Panc1 (cell line): ENCODE data around the gene GABRE. TPM values are rescaled to one million over a fixed set of nuclear protein-coding genes. Genes with fewer than 3 reads are reported as not detected.

ENCODE experiments used
- ATAC-seq: fragments of 200-7000 bp; cut with Tn5 transposase; 2 replicates; pipeline ENCODE4 v1.9.1; 2020; ENCODE audit warnings: mild to moderate bottlenecking, moderate library complexity
- BruUV-seq: library from RNA; stranded (reverse); fragments of 400-500 nt; replicated peaks from 2 replicates; lab custom pipeline; 2021; lab: Mats Ljungman, UMichigan
- CTCF ChIA-PET: fragments of 300-600 bp; sonication (Branson Sonifier 250); formaldehyde crosslinking; loops from one replicate; lab custom pipeline; 2022; ENCODE audit warnings: antibody characterized with exemption; lab: Charles Lee
- POLR2A ChIA-PET: fragments of 300-600 bp; sonication (Branson Sonifier 250); formaldehyde crosslinking; loops from one replicate; lab custom pipeline; 2022; ENCODE audit warnings: antibody characterized with exemption; lab: Charles Lee
- DNase-seq: peaks from one replicate; pipeline ENCODE4 v3.0.0-alpha.2; 2010; ENCODE audit warnings: low read depth, low spot score
- H3K27ac ChIP-seq: 2 replicates; pipeline ENCODE4 v1.5.1; 2011; ENCODE audit warnings: mild to moderate bottlenecking, low read length, inconsistent platforms
- H3K27me3 ChIP-seq: fragments of 200-500 bp; sonication (Bioruptor generic); 2 replicates; pipeline ENCODE4 v1.6.0; 2014; ENCODE audit warnings: low read length, inconsistent platforms; ENCODE audit not compliant: control insufficient read depth, insufficient read depth
- H3K36me3 ChIP-seq: fragments of 200-500 bp; sonication (Bioruptor generic); 2 replicates; pipeline ENCODE4 v1.5.1; 2014; ENCODE audit warnings: inconsistent platforms, mild to moderate bottlenecking, low read length, moderate library complexity; ENCODE audit not compliant: control insufficient read depth, insufficient read depth
- H3K4me1 ChIP-seq: 2 replicates; pipeline ENCODE4 v1.5.1; 2011; ENCODE audit warnings: inconsistent platforms, mild to moderate bottlenecking, low read length, moderate library complexity; ENCODE audit not compliant: control insufficient read depth, insufficient read depth
- H3K4me3 ChIP-seq, 2 experiments: 2 replicates each; pipeline ENCODE4 v1.5.1; 2011 to 2012; ENCODE audit warnings: low read depth in 2 of 2, low read length in 2 of 2, mild to moderate bottlenecking in 2 of 2, inconsistent platforms in 1 of 2, moderate library complexity in 1 of 2
- H3K9me3 ChIP-seq: fragments of 200-500 bp; sonication (Bioruptor generic); 2 replicates; pipeline ENCODE4 v1.5.1; 2014; ENCODE audit warnings: low read depth, mild to moderate bottlenecking, inconsistent platforms, low read length, moderate library complexity; ENCODE audit not compliant: control insufficient read depth, insufficient read depth
- POLR2AphosphoS5 ChIP-seq: IDR thresholded peaks from 2 replicates; pipeline ENCODE4 v1.6.1; 2012; ENCODE audit warnings: mild to moderate bottlenecking, low read depth, low read length, moderate library complexity
- SIN3A ChIP-seq: IDR thresholded peaks from 2 replicates; pipeline ENCODE4 v1.6.1; 2012; ENCODE audit warnings: low read depth, mild to moderate bottlenecking, low read length, moderate library complexity, borderline replicate concordance; ENCODE audit not compliant: insufficient read depth
- TCF7L2 ChIP-seq: IDR thresholded peaks from 2 replicates; pipeline ENCODE4 v1.6.1; 2011; ENCODE audit warnings: mild to moderate bottlenecking, low read depth, low read length, inconsistent platforms
- in situ Hi-C: cut with HindIII; loops from 2 replicates; pipeline ENCODE4 v1.10.0; 2016; ENCODE audit warnings: low sequenced_read_pairs, low pct_unique_long_range_greater_than_20kb
- intact Hi-C: fragments of 100-400 bp; cut with micrococcal nuclease; formaldehyde crosslinking; loops from one replicate; pipeline ENCODE4 v1.10.0; 2022; ENCODE audit not compliant: unreplicated experiment
- total RNA-seq: library from RNA; stranded (reverse); gene quantifications from one replicate; pipeline ENCODE4 v1.2.1, GENCODE V29; 2021; ENCODE audit not compliant: unreplicated experiment
- TF ChIP-seq, protein P1 (sequence below): fragments of 450-650 bp; IDR thresholded peaks from 2 replicates; pipeline ENCODE4 v1.5.1; 2017; ENCODE audit warnings: mild to moderate bottlenecking
- TF ChIP-seq, protein P2 (sequence below), 2 experiments: IDR thresholded peaks; 2 replicates each; pipeline ENCODE4 v1.6.1; 2011 to 2012; ENCODE audit warnings: low read depth in 2 of 2, control low read depth in 1 of 2, low read length in 1 of 2, mild to moderate bottlenecking in 1 of 2, moderate library complexity in 1 of 2; ENCODE audit not compliant: insufficient read depth in 1 of 2

Gene GABRE
- total RNA-seq, 1 experiment from 2014 or later = 0.18 TPM

GRCh38 chrX:151973851-151974335 lies 583 bp downstream of the GABRE start:
- DNase-seq (no peak), ATAC-seq (no peak)
- H3K27me3 ChIP-seq = no peaks in the 10 kb centered on the region
- H3K9me3 ChIP-seq = no peaks in the 10 kb centered on the region
- in situ Hi-C loops = no loop called here
- POLR2A ChIA-PET = no interaction called here
- H3K27ac ChIP-seq = no peak overlapping the region
- no peaks in the 10 kb centered on the region for H3K36me3 ChIP-seq
- H3K4me3 ChIP-seq = peak overlapping the region in 1 of 2 experiments; percentile 14; a peak in 1 of 4 replicates
- CTCF ChIA-PET = no interaction called here
- no peak for TF ChIP-seq SIN3A
- TF ChIP-seq TCF7L2 = no peak
- TF ChIP-seq, protein P1, sequence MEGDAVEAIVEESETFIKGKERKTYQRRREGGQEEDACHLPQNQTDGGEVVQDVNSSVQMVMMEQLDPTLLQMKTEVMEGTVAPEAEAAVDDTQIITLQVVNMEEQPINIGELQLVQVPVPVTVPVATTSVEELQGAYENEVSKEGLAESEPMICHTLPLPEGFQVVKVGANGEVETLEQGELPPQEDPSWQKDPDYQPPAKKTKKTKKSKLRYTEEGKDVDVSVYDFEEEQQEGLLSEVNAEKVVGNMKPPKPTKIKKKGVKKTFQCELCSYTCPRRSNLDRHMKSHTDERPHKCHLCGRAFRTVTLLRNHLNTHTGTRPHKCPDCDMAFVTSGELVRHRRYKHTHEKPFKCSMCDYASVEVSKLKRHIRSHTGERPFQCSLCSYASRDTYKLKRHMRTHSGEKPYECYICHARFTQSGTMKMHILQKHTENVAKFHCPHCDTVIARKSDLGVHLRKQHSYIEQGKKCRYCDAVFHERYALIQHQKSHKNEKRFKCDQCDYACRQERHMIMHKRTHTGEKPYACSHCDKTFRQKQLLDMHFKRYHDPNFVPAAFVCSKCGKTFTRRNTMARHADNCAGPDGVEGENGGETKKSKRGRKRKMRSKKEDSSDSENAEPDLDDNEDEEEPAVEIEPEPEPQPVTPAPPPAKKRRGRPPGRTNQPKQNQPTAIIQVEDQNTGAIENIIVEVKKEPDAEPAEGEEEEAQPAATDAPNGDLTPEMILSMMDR = no peak
- TF ChIP-seq, protein P2, sequence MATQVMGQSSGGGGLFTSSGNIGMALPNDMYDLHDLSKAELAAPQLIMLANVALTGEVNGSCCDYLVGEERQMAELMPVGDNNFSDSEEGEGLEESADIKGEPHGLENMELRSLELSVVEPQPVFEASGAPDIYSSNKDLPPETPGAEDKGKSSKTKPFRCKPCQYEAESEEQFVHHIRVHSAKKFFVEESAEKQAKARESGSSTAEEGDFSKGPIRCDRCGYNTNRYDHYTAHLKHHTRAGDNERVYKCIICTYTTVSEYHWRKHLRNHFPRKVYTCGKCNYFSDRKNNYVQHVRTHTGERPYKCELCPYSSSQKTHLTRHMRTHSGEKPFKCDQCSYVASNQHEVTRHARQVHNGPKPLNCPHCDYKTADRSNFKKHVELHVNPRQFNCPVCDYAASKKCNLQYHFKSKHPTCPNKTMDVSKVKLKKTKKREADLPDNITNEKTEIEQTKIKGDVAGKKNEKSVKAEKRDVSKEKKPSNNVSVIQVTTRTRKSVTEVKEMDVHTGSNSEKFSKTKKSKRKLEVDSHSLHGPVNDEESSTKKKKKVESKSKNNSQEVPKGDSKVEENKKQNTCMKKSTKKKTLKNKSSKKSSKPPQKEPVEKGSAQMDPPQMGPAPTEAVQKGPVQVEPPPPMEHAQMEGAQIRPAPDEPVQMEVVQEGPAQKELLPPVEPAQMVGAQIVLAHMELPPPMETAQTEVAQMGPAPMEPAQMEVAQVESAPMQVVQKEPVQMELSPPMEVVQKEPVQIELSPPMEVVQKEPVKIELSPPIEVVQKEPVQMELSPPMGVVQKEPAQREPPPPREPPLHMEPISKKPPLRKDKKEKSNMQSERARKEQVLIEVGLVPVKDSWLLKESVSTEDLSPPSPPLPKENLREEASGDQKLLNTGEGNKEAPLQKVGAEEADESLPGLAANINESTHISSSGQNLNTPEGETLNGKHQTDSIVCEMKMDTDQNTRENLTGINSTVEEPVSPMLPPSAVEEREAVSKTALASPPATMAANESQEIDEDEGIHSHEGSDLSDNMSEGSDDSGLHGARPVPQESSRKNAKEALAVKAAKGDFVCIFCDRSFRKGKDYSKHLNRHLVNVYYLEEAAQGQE (IDR thresholded peaks at IDR 0.05; ENCODE audit: insufficient read depth in 1 of 2, low read depth in 2 of 2, low read length in 1 of 2) = no peak
- TF ChIP-seq POLR2AphosphoS5 = no peak
- BruUV-seq = no TSS peak
- intact Hi-C loops = no loop called here
- no peaks in the 10 kb centered on the region for H3K4me1 ChIP-seq

DNA sequence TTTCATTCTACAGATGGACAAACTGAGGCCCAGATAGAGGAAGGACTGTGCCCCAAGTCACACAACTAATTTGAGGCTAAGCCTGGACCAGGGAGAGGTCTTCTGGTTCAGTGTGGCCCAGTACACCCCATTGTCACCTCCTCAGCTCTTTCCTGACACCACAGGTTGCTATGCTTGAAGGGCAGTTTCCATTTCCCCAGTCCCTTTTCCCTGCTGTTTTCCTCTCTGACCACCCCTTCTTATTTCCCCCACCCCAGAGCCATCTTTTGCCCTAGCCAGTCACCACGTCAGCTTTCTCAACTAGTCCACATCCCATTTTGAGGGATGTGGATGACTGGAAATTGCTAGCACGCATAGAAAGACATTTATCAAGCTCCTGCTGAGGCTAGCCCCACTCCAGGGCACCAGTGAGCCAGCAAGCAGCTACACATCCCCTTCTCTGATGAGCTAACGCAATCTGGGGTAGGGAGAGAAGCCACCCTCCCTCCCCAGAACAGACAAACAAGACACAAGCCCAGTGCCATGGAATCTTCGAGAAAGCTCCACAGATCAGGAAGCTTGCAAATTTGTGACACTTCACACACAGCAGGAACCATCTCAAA lies 1.3 kb downstream of the GABRE start:
- CTCF ChIA-PET = no interaction called here
- Histone ChIP-seq H3K4me1 (no peaks in the 10 kb centered on the region), H3K27ac (no peak overlapping the region), H3K27me3 (no peaks in the 10 kb centered on the region), H3K9me3 (no peaks in the 10 kb centered on the region), H3K36me3 (no peaks in the 10 kb centered on the region), H3K4me3 (no peak overlapping the region)
- POLR2A ChIA-PET = no interaction called here
- intact Hi-C loops = no loop called here
- TF ChIP-seq SIN3A = no peak
- no peak for TF ChIP-seq POLR2AphosphoS5
- TF ChIP-seq, protein P1 = no peak
- TF ChIP-seq, protein P2 (IDR thresholded peaks at IDR 0.05; ENCODE audit: insufficient read depth in 1 of 2, low read depth in 2 of 2, low read length in 1 of 2) = no peak
- TF ChIP-seq TCF7L2 = no peak
- BruUV-seq = no TSS peak
- in situ Hi-C loops = no loop called here
- DNase-seq (no peak), ATAC-seq (no peak)
